Activated T-helper 17 cell treated with anti-CD3 and anti-CD28 coated beads, Interleukin-2, amount 50 U/mL, for 72 hours (primary cell): Measurements from ENCODE around the gene CTDP1. TPM values are rescaled to one million over a fixed set of nuclear protein-coding genes. Genes with fewer than 3 reads are reported as not detected.

Source experiments
- ATAC-seq: fragments of 150-1000 bp; cut with Tn5 transposase; replicated peaks from 2 replicates; pipeline ENCODE4 v1.10.0; 2021; ENCODE audit warnings: mild to moderate bottlenecking, moderate library complexity
- H3K27ac Mint-ChIP-seq: one replicate; pipeline ENCODE4 v1.8.0; 2022; ENCODE audit warnings: mixed read lengths
- H3K27me3 Mint-ChIP-seq: one replicate; pipeline ENCODE4 v1.8.0; 2022; ENCODE audit warnings: mixed read lengths
- H3K36me3 Mint-ChIP-seq: one replicate; pipeline ENCODE4 v1.8.0; 2022; ENCODE audit warnings: low read depth, mild to moderate bottlenecking, mixed read lengths
- H3K4me1 Mint-ChIP-seq: one replicate; pipeline ENCODE4 v1.8.0; 2022; ENCODE audit warnings: mixed read lengths
- H3K4me3 Mint-ChIP-seq: one replicate; pipeline ENCODE4 v1.8.0; 2022; ENCODE audit warnings: mild to moderate bottlenecking, mixed read lengths
- H3K9me3 Mint-ChIP-seq: one replicate; pipeline ENCODE4 v1.8.0; 2022; ENCODE audit warnings: mixed read lengths
- total RNA-seq, 2 donors: library from RNA; stranded (reverse); gene quantifications; one replicate each; pipeline ENCODE4 v1.2.3, GENCODE V29; 2022

CTDP1 gene
- total RNA-seq, 2 donors from 2014 or later = 38.8 to 48.5 TPM

DNA sequence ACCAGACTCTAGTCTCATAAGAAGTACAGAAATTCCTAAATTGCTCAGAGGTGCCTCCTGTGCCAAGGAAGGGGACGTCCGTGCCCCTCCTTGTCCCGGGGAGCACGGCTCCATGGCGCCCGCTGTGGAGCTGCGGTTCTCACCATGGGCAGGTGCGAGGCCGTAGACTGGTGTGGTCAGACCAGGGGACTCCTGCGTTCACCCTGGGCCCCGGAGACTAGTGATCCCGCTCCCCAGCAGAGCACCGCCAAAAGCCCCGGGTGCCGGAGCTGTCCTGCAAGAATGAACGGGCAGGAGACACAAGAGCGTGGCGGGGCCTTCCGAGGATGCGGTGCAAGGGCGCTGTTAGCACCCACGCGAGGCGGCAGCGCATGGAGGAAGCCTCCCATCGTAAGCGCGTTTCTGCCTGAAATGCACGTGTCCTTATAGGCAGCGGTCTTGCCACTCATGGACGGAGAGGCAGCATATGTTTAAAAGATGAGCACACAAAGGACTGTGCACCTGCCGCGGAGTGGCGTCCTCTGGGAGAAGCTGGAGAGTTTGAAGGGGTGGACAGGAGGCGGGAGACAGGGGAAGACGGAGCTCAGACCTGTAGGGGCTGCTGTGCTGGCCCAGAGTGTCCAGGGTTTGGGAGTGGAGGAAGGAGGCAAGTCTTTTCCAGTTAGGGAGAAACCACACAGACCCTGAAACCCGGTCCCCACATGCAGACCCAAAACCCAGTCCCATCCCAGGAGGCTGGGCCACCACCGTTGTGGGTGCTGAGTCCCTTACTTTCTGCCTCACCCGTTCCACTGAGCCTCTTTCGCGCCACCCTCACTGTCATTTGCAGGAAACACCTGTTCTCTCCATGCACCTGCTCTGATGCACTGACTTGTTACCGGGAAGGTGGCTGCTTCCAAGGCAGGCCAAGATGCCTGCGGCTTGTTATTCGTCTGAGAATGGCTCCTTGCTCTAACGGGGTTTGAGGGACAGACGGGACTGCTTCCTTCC lies 110.6 kb downstream of the CTDP1 start:
- Mint-ChIP-seq H3K27ac (no peak overlapping the region), H3K4me3 (no peak overlapping the region), H3K4me1 (peaks cover 4% of the 10 kb centered on the region), H3K27me3 (peaks cover 46% of the 10 kb centered on the region), H3K36me3 (no peaks in the 10 kb centered on the region), H3K9me3 (no peaks in the 10 kb centered on the region)
- no peak for ATAC-seq

DNA sequence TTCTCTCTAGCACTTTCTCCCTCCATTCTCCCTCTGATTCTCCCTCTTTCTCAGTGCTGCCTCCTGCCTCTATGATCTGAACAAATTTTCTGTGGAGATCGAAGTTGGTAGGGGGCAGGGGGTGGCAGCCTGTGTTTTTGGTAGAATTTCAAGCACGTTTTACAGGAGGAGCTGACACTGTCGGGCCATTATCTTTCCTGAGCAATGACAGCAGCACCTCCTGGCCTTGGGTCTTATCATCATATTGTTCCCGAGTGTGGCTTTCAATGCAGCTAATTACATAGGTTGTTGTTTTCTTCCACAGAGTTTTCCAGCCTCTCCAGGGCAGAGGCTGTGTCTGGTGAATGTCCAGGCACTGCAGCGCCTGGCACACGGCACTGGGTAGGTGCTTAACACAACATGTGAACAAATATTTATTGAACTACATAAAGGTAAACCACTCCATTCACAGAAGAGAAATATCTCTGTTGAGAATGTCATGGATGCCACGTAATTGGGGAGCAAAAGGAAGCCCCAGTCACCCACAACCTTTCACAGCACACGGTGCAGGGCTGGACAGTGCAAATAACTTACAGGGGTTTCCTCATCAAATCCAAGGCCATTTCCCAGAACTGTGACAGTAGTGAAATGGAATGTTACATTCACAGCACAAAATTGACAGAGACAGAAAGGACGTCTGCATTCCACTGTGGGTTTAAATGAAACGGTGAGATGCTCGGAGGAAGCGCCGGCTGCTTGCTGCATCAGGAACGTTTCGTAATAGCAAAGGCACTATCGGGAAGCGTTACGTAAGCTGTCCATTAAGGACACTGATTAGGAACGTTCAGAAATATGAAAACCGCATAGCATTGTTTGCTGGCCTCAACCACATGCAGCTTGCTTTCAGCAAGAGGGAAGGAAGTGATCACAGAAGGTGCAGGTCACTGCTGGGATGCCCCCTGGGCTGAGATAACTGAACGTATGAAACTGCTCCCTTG lies 111.7 kb downstream of the CTDP1 start:
- H3K27ac Mint-ChIP-seq = no peak overlapping the region
- no peak overlapping the region for H3K4me3 Mint-ChIP-seq
- H3K36me3 Mint-ChIP-seq = no peaks in the 10 kb centered on the region
- H3K4me1 Mint-ChIP-seq = peaks cover 4% of the 10 kb centered on the region
- peaks cover 47% of the 10 kb centered on the region for H3K27me3 Mint-ChIP-seq
- no peak for ATAC-seq
- H3K9me3 Mint-ChIP-seq = no peaks in the 10 kb centered on the region

GRCh38 chr18:79792096-79792987 lies 112.7 kb downstream of the CTDP1 start:
- no peak overlapping the region for H3K27ac Mint-ChIP-seq
- no peak for ATAC-seq
- no peak overlapping the region for H3K4me3 Mint-ChIP-seq
- peaks cover 3% of the 10 kb centered on the region for H3K36me3 Mint-ChIP-seq
- H3K9me3 Mint-ChIP-seq = no peaks in the 10 kb centered on the region
- peaks cover 47% of the 10 kb centered on the region for H3K27me3 Mint-ChIP-seq
- H3K4me1 Mint-ChIP-seq = peaks cover 8% of the 10 kb centered on the region

GRCh38 chr18:79792988-79793355 lies 113.4 kb downstream of the CTDP1 start:
- Mint-ChIP-seq H3K36me3 (peaks cover 5% of the 10 kb centered on the region), H3K27ac (no peak overlapping the region), H3K4me3 (no peak overlapping the region), H3K27me3 (peaks cover 49% of the 10 kb centered on the region), H3K4me1 (peaks cover 10% of the 10 kb centered on the region), H3K9me3 (no peaks in the 10 kb centered on the region)
- no peak for ATAC-seq

DNA sequence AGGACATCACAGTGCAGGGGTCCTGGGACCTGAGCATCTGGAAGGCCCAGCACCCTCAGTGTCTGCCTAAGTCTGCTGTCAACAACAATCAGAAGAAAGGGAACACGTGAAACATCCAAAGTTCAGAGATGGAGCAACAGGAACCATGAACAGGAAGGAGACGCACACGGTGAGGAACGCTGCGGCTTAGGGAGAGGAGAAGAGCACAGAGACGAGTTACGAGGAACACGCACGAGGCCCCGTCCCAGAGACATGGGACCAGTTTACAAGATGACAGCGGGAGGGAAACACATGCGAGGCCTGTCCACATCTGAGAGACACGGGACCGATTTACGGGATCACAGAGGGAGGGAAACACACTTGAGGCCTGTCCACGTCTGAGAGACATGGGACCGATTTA lies 115.2 kb downstream of the CTDP1 start:
- Mint-ChIP-seq H3K4me1 (peaks cover 10% of the 10 kb centered on the region), H3K27ac (no peak overlapping the region), H3K27me3 (peaks cover 52% of the 10 kb centered on the region), H3K36me3 (peaks cover 5% of the 10 kb centered on the region), H3K4me3 (no peak overlapping the region), H3K9me3 (no peaks in the 10 kb centered on the region)
- no peak for ATAC-seq

DNA sequence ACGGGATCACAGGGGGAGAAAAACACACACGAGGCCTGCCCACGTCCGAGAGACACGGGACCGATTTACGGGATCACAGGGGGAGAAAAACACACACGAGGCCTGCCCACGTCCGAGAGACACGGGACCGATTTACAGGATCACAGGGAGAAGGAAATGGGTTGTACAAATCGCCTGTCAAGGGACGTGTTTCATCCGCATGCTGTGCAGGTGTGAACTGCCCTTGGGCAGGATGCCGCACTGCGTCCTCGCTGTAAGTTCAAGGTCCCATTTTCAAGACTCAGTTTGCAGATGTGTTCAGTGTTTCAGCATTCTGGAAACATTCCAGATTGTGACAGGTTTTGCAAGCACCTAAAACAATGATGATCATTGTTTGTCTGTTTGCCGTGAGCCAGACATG lies 115.8 kb downstream of the CTDP1 start:
- Mint-ChIP-seq H3K27ac (no peak overlapping the region), H3K4me1 (peaks cover 10% of the 10 kb centered on the region), H3K27me3 (peaks cover 52% of the 10 kb centered on the region), H3K4me3 (no peak overlapping the region), H3K36me3 (peaks cover 5% of the 10 kb centered on the region), H3K9me3 (no peaks in the 10 kb centered on the region)
- no peak for ATAC-seq

DNA sequence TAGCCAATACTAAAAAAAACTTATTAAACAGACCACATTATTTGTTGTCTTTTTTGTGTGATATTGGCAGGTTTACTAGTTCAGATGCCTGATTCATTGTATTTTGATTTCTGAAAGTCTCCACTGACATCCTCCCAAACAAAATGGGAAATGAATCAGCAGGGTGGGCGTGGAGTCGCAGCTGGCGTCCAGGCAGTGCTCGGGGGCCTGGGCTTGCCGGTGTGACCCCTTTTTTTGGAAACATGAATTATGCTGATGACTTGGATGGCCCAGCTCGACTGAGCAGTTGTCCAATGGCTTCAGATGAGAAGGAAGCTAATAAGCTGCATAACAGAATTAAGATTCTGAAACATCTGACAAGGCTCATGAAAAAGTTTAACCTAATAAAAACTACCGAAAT lies 116.4 kb downstream of the CTDP1 start:
- ATAC-seq = no peak
- H3K27me3 Mint-ChIP-seq = peaks cover 48% of the 10 kb centered on the region
- H3K27ac Mint-ChIP-seq = no peak overlapping the region
- no peaks in the 10 kb centered on the region for H3K9me3 Mint-ChIP-seq
- H3K4me1 Mint-ChIP-seq = peaks cover 10% of the 10 kb centered on the region
- no peak overlapping the region for H3K4me3 Mint-ChIP-seq
- peaks cover 5% of the 10 kb centered on the region for H3K36me3 Mint-ChIP-seq

GRCh38 chr18:79796531-79797405 lies 117.2 kb downstream of the CTDP1 start:
- Mint-ChIP-seq H3K9me3 (no peaks in the 10 kb centered on the region), H3K4me3 (peak overlapping the region; percentile 48), H3K27me3 (peaks cover 41% of the 10 kb centered on the region), H3K4me1 (peaks cover 6% of the 10 kb centered on the region), H3K27ac (no peak overlapping the region), H3K36me3 (peaks cover 5% of the 10 kb centered on the region)
- no peak for ATAC-seq

DNA sequence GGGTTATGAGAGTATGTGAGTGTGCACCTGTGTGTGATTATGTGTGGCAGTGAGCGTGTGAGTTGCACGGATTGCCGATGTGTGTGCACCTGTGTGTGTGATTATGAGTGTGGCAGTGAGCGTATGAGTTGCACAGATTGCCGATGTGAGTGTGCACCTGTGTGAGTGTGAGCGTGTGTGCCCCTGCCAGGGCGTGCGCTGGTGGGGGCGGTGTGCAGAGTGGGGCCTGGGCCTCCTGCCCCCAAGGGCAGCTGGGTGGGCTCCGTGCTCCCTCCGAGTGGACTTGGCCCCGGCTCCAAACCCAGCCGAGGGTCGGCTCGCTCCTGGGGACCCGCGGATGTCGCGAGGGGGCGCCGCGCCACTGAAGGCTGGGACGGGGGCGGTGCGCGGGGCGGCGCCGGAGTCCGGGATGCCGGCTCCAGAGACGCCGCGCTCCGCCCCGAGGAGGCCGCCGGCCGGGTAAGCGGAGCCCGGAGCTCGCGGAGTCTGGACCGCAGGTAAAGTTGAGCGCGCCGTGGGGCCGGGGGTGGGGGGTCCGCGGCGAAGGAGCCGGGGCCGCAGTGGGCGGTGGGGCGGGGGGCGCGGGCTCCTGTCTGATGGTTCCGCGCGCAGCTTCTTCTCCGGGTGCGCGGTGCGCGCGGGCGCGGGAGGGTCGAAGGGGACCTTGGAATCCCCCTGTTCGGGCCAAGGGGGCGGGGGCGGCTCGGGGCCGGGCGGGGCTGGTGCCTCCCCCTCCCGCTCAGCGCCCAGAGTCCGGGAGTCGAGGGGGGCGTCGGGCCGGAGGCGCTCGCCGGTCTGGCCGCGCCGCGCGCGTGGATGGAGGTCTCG lies 118.1 kb downstream of the CTDP1 start, which contains the start of gene KCNG2:
Gene KCNG2 (plus strand): TSS at position 421 of the 828 bp plus-strand sequence. CDS start 65,730 bp downstream, outside the sequence.
- Mint-ChIP-seq H3K4me1 (peaks cover 6% of the 10 kb centered on the region), H3K36me3 (peaks cover 5% of the 10 kb centered on the region), H3K27me3 (peaks cover 32% of the 10 kb centered on the region), H3K27ac (no peak within 1 kb of the TSS), H3K9me3 (no peaks in the 10 kb centered on the region), H3K4me3 (peak within 1 kb of the TSS; percentile 48)
- peak; percentile 21 for ATAC-seq

GRCh38 chr18:79798346-79798998 lies 118.9 kb downstream of the CTDP1 start:
- peaks cover 29% of the 10 kb centered on the region for H3K27me3 Mint-ChIP-seq
- no peak for ATAC-seq
- no peak overlapping the region for H3K4me3 Mint-ChIP-seq
- peaks cover 5% of the 10 kb centered on the region for H3K36me3 Mint-ChIP-seq
- H3K4me1 Mint-ChIP-seq = peaks cover 6% of the 10 kb centered on the region
- no peak overlapping the region for H3K27ac Mint-ChIP-seq
- no peaks in the 10 kb centered on the region for H3K9me3 Mint-ChIP-seq

DNA sequence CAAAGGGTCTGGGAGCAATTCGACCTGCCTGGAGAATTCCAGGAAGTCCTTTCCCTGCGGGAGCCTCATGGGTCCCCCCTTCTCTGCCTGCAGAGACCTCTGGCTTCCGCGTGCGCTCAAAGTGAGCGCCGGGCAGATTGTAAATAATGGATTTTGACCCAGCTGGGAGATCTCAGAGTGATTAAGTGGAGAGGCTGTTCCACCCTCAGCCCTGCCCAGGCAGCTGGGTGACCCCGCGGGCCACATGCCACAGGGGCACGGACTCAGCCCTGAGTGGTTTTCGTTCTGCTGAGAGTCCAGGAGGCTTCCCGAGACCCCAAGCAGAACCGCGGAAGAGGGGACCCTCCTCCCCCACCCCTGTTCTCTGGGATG lies 119.4 kb downstream of the CTDP1 start:
- peaks cover 5% of the 10 kb centered on the region for H3K36me3 Mint-ChIP-seq
- H3K4me1 Mint-ChIP-seq = peaks cover 6% of the 10 kb centered on the region
- H3K9me3 Mint-ChIP-seq = no peaks in the 10 kb centered on the region
- H3K4me3 Mint-ChIP-seq = no peak overlapping the region
- ATAC-seq = no peak
- H3K27me3 Mint-ChIP-seq = peaks cover 26% of the 10 kb centered on the region
- H3K27ac Mint-ChIP-seq = no peak overlapping the region
